ENCODE measurements around the gene KCNN2. TPM values are rescaled to one million over a fixed set of nuclear protein-coding genes. Genes with fewer than 3 reads are reported as not detected.

The KCNN2 gene
- total RNA-seq, 1 experiment from 2014 or later, result 0.17 TPM

- peak; percentile 10 for DNase-seq (ENCODE audit: low spot score)
- H3K36me3 ChIP-seq (ENCODE audit: insufficient read depth, low read length, poor library complexity, severe bottlenecking), result no peaks in the 10 kb centered on the region
- ChIA-PET POLR2A (ENCODE audit: low non-redundant PET) (no interaction called here), CTCF (interaction anchor here (0.7 kb wide), 1 partner anchor 835 kb away, joined by 3 read pairs; no protein-coding TSS in a partner anchor)
- intact Hi-C loops (cut with micrococcal nuclease; ENCODE audit: unreplicated experiment), result no loop called here
- no TSS peak for BruUV-seq (replicated peaks)
- H3K9me3 ChIP-seq (ENCODE audit: low read depth, low read length, poor library complexity, severe bottlenecking), result no peaks in the 10 kb centered on the region
- no peak overlapping the region for H3K27ac ChIP-seq (ENCODE audit: low read depth, low read length, poor library complexity, severe bottlenecking)
- TF ChIP-seq CTCF (conservative IDR thresholded peaks at IDR 0.05; ENCODE audit: low read depth, low read length) (no peak), EZH2 (IDR thresholded peaks at IDR 0.05; ENCODE audit: borderline replicate concordance, low read depth, low read length, poor library complexity, severe bottlenecking) (no peak)
- H3K4me3 ChIP-seq (ENCODE audit: low read depth, low read length, poor library complexity, severe bottlenecking), result no peak overlapping the region
- H3K27me3 ChIP-seq (replicated peaks; ENCODE audit: insufficient read depth, low read depth, low read length, poor library complexity), result peaks cover 5% of the 10 kb centered on the region
- H3K4me1 ChIP-seq (ENCODE audit: insufficient read depth, low read length, poor library complexity, severe bottlenecking), result no peaks in the 10 kb centered on the region
Observed at GRCh38 chr5:114447084-114447773, 85.4 kb downstream of the KCNN2 start.

- no peaks in the 10 kb centered on the region for H3K9me3 ChIP-seq (ENCODE audit: low read depth, low read length, poor library complexity, severe bottlenecking)
- no peak for DNase-seq (ENCODE audit: low spot score)
- intact Hi-C loops (cut with micrococcal nuclease; ENCODE audit: unreplicated experiment), result no loop called here
- no peak overlapping the region for H3K27ac ChIP-seq (ENCODE audit: low read depth, low read length, poor library complexity, severe bottlenecking)
- H3K36me3 ChIP-seq (ENCODE audit: insufficient read depth, low read length, poor library complexity, severe bottlenecking), result no peaks in the 10 kb centered on the region
- no peak overlapping the region for H3K4me3 ChIP-seq (ENCODE audit: low read depth, low read length, poor library complexity, severe bottlenecking)
- CTCF ChIA-PET, result interaction anchor here (2.2 kb wide), 1 partner anchor 766 kb away, joined by 8 read pairs; no protein-coding TSS in a partner anchor
- H3K4me1 ChIP-seq (ENCODE audit: insufficient read depth, low read length, poor library complexity, severe bottlenecking), result no peaks in the 10 kb centered on the region
- H3K27me3 ChIP-seq (replicated peaks; ENCODE audit: insufficient read depth, low read depth, low read length, poor library complexity), result peaks cover 9% of the 10 kb centered on the region
- no TSS peak for BruUV-seq (replicated peaks)
- TF ChIP-seq CTCF (conservative IDR thresholded peaks at IDR 0.05; ENCODE audit: low read depth, low read length) (no peak), EZH2 (IDR thresholded peaks at IDR 0.05; ENCODE audit: borderline replicate concordance, low read depth, low read length, poor library complexity, severe bottlenecking) (no peak)
- POLR2A ChIA-PET (ENCODE audit: low non-redundant PET), result no interaction called here
Observed at GRCh38 chr5:114448481-114448880, 86.6 kb downstream of the KCNN2 start.

- TF ChIP-seq CTCF (conservative IDR thresholded peaks at IDR 0.05; ENCODE audit: low read depth, low read length), result peak; percentile 87
- TF ChIP-seq EZH2 (IDR thresholded peaks at IDR 0.05; ENCODE audit: borderline replicate concordance, low read depth, low read length, poor library complexity, severe bottlenecking), result no peak
- Histone ChIP-seq H3K4me1 (ENCODE audit: insufficient read depth, low read length, poor library complexity, severe bottlenecking) (no peaks in the 10 kb centered on the region), H3K27ac (ENCODE audit: low read depth, low read length, poor library complexity, severe bottlenecking) (no peak overlapping the region), H3K36me3 (ENCODE audit: insufficient read depth, low read length, poor library complexity, severe bottlenecking) (no peaks in the 10 kb centered on the region), H3K9me3 (ENCODE audit: low read depth, low read length, poor library complexity, severe bottlenecking) (no peaks in the 10 kb centered on the region), H3K27me3 (replicated peaks; ENCODE audit: insufficient read depth, low read depth, low read length, poor library complexity) (peaks cover 14% of the 10 kb centered on the region), H3K4me3 (ENCODE audit: low read depth, low read length, poor library complexity, severe bottlenecking) (no peak overlapping the region)
- peak; percentile 65 for DNase-seq (ENCODE audit: low spot score)
- CTCF ChIA-PET, result interaction anchor here (0.5 to 2.2 kb wide), 3 partner anchors 767 to 929 kb away, joined by 4 to 13 read pairs (median 8); no protein-coding TSS in a partner anchor
- intact Hi-C loops (cut with micrococcal nuclease; ENCODE audit: unreplicated experiment), result loop anchor here (2.0 to 5.0 kb wide), 4 partner anchors 349 to 837 kb away; no protein-coding TSS in a partner anchor
- POLR2A ChIA-PET (ENCODE audit: low non-redundant PET), result no interaction called here
- no TSS peak for BruUV-seq (replicated peaks)
Observed at GRCh38 chr5:114449860-114450421, 88.1 kb downstream of the KCNN2 start.
